Esophagus squamous epithelium (tissue), 4 donors: Measurements from ENCODE around the gene EPB41L2.

ENCODE experiments used
- POLR2A ChIP-seq, 4 donors: fragments of 450-650 bp; IDR thresholded peaks; one replicate each; pipeline ENCODE4 v1.6.1; 2017; ENCODE audit warnings: antibody characterized with exemption in 4 of 4, mild to moderate bottlenecking in 4 of 4, moderate library complexity in 3 of 4
- TF ChIP-seq, protein P1 (sequence below), 6 experiments: fragments of 450-650 bp in 4 of 6; fragments of 200-600 bp in 2 of 6; sonication (generic) in 2 of 6; IDR thresholded peaks; one replicate each; pipeline ENCODE4 v1.5.1; 2016 to 2019; ENCODE audit warnings: antibody characterized with exemption in 6 of 6, mild to moderate bottlenecking in 4 of 6, moderate library complexity in 4 of 6

DNA sequence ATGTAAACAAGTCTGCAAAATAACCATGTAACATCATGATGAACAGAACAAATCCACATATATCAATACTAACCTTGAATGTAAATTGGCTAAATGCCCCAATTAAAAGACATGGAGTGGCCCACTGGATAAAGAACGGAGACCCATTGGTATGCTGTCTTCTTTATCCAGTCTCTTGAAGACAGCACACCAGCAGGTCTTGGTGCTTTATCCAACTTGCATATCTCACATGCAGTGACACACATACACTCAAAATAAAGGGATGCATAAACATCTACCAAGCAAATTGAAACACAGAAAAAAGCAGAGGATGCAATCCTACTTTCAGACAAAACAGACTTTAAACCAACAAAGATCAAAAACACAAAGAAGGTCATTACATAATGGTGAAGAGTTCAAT lies 30.3 kb upstream of the EPB41L2 start:
- TF ChIP-seq, protein P1, sequence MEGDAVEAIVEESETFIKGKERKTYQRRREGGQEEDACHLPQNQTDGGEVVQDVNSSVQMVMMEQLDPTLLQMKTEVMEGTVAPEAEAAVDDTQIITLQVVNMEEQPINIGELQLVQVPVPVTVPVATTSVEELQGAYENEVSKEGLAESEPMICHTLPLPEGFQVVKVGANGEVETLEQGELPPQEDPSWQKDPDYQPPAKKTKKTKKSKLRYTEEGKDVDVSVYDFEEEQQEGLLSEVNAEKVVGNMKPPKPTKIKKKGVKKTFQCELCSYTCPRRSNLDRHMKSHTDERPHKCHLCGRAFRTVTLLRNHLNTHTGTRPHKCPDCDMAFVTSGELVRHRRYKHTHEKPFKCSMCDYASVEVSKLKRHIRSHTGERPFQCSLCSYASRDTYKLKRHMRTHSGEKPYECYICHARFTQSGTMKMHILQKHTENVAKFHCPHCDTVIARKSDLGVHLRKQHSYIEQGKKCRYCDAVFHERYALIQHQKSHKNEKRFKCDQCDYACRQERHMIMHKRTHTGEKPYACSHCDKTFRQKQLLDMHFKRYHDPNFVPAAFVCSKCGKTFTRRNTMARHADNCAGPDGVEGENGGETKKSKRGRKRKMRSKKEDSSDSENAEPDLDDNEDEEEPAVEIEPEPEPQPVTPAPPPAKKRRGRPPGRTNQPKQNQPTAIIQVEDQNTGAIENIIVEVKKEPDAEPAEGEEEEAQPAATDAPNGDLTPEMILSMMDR (IDR thresholded peaks at IDR 0.05), result no peak
- TF ChIP-seq POLR2A (IDR thresholded peaks at IDR 0.05), result no peak
